ENCODE data around the gene CMPK1. TPM values are rescaled to one million over a fixed set of nuclear protein-coding genes. Genes with fewer than 3 reads are reported as not detected.

The CMPK1 gene
- total RNA-seq, result 39.2 and 56.0 TPM in 2 replicates

GRCh38 chr1:47333578-47333921, at the start of gene CMPK1:
Gene CMPK1 (plus strand): TSS chr1:47333790. CDS start chr1:47333946, 156 bp downstream.

GRCh38 chr1:47313915-47314664, 19.5 kb upstream of the CMPK1 start, which contains the start of gene STIL:
Gene STIL (minus strand): TSS chr1:47314147. CDS start chr1:47310319, 3,828 bp downstream.

GRCh38 chr1:47415728-47416318, 82.2 kb downstream of the CMPK1 start, which contains the start of gene FOXE3:
Gene FOXE3 (plus strand): TSS chr1:47416285. CDS start chr1:47416316, 31 bp downstream.

Other genes starting within 250 kb of the CMPK1 start
- gene CYP4A22, start 196.3 kb upstream of the CMPK1 start, total RNA-seq, result not detected in 2 replicates
- not detected in 2 replicates for gene PDZK1IP1, start 143.8 kb upstream of the CMPK1 start, total RNA-seq
- not detected in 2 replicates for gene TAL1, start 101.6 kb upstream of the CMPK1 start, total RNA-seq
- 13.8 and 16.0 TPM in 2 replicates for gene STIL, start 19.6 kb upstream of the CMPK1 start, total RNA-seq
- not detected in 2 replicates for gene FOXE3, start 82.5 kb downstream of the CMPK1 start, total RNA-seq
- gene FOXD2, start 104.3 kb downstream of the CMPK1 start, total RNA-seq, result under 0.01 TPM in 2 replicates